Caco-2 (cell line): ENCODE results near the gene NLRP11. TPM values are rescaled to one million over a fixed set of nuclear protein-coding genes. Genes with fewer than 3 reads are reported as not detected.

Source experiments
- BruUV-seq: library from RNA; stranded (reverse); fragments of 400-500 nt; replicated peaks from 2 replicates; lab custom pipeline; 2021; lab: Mats Ljungman, UMichigan
- CTCF ChIA-PET: fragments of 300-600 bp; sonication (Branson Sonifier 250); formaldehyde crosslinking; loops from one replicate; lab custom pipeline; 2022; ENCODE audit warnings: antibody characterized with exemption; lab: Charles Lee
- POLR2A ChIA-PET: fragments of 300-600 bp; sonication (Branson Sonifier 250); formaldehyde crosslinking; loops from one replicate; lab custom pipeline; 2022; ENCODE audit warnings: antibody characterized with exemption; lab: Charles Lee
- DNase-seq, 2 experiments: peaks; one replicate each; pipeline versions ENCODE4 v3.0.0 to v3.0.0-alpha.2; 2020 to 2022
- H3K27me3 ChIP-seq: replicated peaks from 2 replicates; pipeline ENCODE4 v1.6.0; 2011; ENCODE audit warnings: low read length; ENCODE audit not compliant: control insufficient read depth, insufficient read depth
- H3K36me3 ChIP-seq: 2 replicates; pipeline ENCODE4 v1.5.1; 2011; ENCODE audit warnings: low read length; ENCODE audit not compliant: control insufficient read depth, insufficient read depth
- H3K4me1 ChIP-seq: fragments of 250-450 bp; sonication (Bioruptor Pico); 2 replicates; pipeline ENCODE4 v1.5.1; 2020; ENCODE audit warnings: mild to moderate bottlenecking
- H3K4me3 ChIP-seq: 2 replicates; pipeline ENCODE4 v1.5.1; 2011; ENCODE audit warnings: low read depth, mild to moderate bottlenecking, control low read depth, low read length
- H3K9me3 ChIP-seq: fragments of 250-450 bp; sonication (Bioruptor Pico); 2 replicates; pipeline ENCODE4 v1.5.1; 2020; ENCODE audit warnings: mild to moderate bottlenecking, moderate library complexity
- H3K27ac Mint-ChIP-seq: one replicate; pipeline ENCODE4 v1.8.0; 2022; ENCODE audit warnings: mixed read lengths; ENCODE audit not compliant: unreplicated experiment
- H3K27me3 Mint-ChIP-seq: one replicate; pipeline ENCODE4 v1.8.0; 2022; ENCODE audit warnings: mixed read lengths; ENCODE audit not compliant: insufficient read depth, unreplicated experiment
- H3K36me3 Mint-ChIP-seq: one replicate; pipeline ENCODE4 v1.8.0; 2022; ENCODE audit warnings: mild to moderate bottlenecking, mixed read lengths; ENCODE audit not compliant: insufficient read depth, unreplicated experiment
- H3K4me1 Mint-ChIP-seq: one replicate; pipeline ENCODE4 v1.8.0; 2022; ENCODE audit warnings: low read depth, mixed read lengths; ENCODE audit not compliant: unreplicated experiment
- H3K4me3 Mint-ChIP-seq: one replicate; pipeline ENCODE4 v1.8.0; 2022; ENCODE audit warnings: mild to moderate bottlenecking, moderate library complexity, mixed read lengths; ENCODE audit not compliant: unreplicated experiment
- H3K9me3 Mint-ChIP-seq: one replicate; pipeline ENCODE4 v1.8.0; 2022; ENCODE audit warnings: mixed read lengths; ENCODE audit not compliant: unreplicated experiment
- CTCF ChIP-seq, 2 experiments: fragments of 200-600 bp in 1 of 2; IDR thresholded peaks; 1 replicate in 1 of 2; 2 replicates in 1 of 2; pipeline versions ENCODE4 v1.5.1 to v1.8.0; 2011 to 2022; ENCODE audit warnings: antibody characterized with exemption in 1 of 2, control low read depth in 1 of 2, inconsistent platforms in 1 of 2, low read depth in 1 of 2, low read length in 1 of 2, mild to moderate bottlenecking in 1 of 2, moderate library complexity in 1 of 2; ENCODE audit not compliant: insufficient read depth in 1 of 2, severe bottlenecking in 1 of 2, unreplicated experiment in 1 of 2
- intact Hi-C: fragments of 100-400 bp; cut with micrococcal nuclease; formaldehyde crosslinking; loops from one replicate; pipeline ENCODE4 v1.10.0; 2022; ENCODE audit not compliant: unreplicated experiment
- total RNA-seq: library from RNA; stranded (reverse); gene quantifications from 2 replicates; pipeline ENCODE4 v1.2.3, GENCODE V29; 2022

The NLRP11 gene
- total RNA-seq, 1 experiment from 2014 or later = 0.43 TPM

GRCh38 chr19:55855160-55855559, 23.4 kb upstream of the NLRP11 start:
- ChIA-PET POLR2A (no interaction called here), CTCF (no interaction called here)
- no TSS peak for BruUV-seq
- Histone ChIP-seq H3K9me3 (no peaks in the 10 kb centered on the region), H3K4me3 (no peak overlapping the region), H3K4me1 (no peaks in the 10 kb centered on the region), H3K36me3 (no peaks in the 10 kb centered on the region), H3K27me3 (no peaks in the 10 kb centered on the region; the same call in 1 of the 2 replicates)
- Mint-ChIP-seq H3K27me3 (peaks cover 9% of the 10 kb centered on the region), H3K36me3 (no peaks in the 10 kb centered on the region), H3K9me3 (peaks cover 18% of the 10 kb centered on the region), H3K4me1 (no peaks in the 10 kb centered on the region), H3K4me3 (no peak overlapping the region), H3K27ac (no peak overlapping the region)
- no peak for DNase-seq
- intact Hi-C loops = no loop called here
- TF ChIP-seq CTCF (IDR thresholded peaks at IDR 0.05; ENCODE audit: insufficient read depth in 1 of 2, low read depth in 1 of 2, low read length in 1 of 2, severe bottlenecking in 1 of 2, unreplicated experiment in 1 of 2) = no peak

GRCh38 chr19:55838906-55839305, 7.1 kb upstream of the NLRP11 start:
- intact Hi-C loops = no loop called here
- Mint-ChIP-seq H3K4me1 (no peaks in the 10 kb centered on the region), H3K27ac (no peak overlapping the region), H3K36me3 (no peaks in the 10 kb centered on the region), H3K4me3 (no peak overlapping the region), H3K9me3 (peaks cover 7% of the 10 kb centered on the region), H3K27me3 (peaks cover 12% of the 10 kb centered on the region)
- H3K4me1 ChIP-seq = no peaks in the 10 kb centered on the region
- no peak for DNase-seq
- no peaks in the 10 kb centered on the region for H3K36me3 ChIP-seq
- no peak for TF ChIP-seq CTCF (IDR thresholded peaks at IDR 0.05; ENCODE audit: insufficient read depth in 1 of 2, low read depth in 1 of 2, low read length in 1 of 2, severe bottlenecking in 1 of 2, unreplicated experiment in 1 of 2)
- H3K27me3 ChIP-seq = no peaks in the 10 kb centered on the region
- H3K9me3 ChIP-seq = no peaks in the 10 kb centered on the region
- no TSS peak for BruUV-seq
- H3K4me3 ChIP-seq = no peak overlapping the region
- ChIA-PET CTCF (no interaction called here), POLR2A (no interaction called here)

- no TSS peak for BruUV-seq
- Mint-ChIP-seq H3K9me3 (peaks cover 7% of the 10 kb centered on the region), H3K4me3 (no peak overlapping the region), H3K36me3 (no peaks in the 10 kb centered on the region), H3K4me1 (no peaks in the 10 kb centered on the region), H3K27me3 (peaks cover 9% of the 10 kb centered on the region), H3K27ac (no peak overlapping the region)
- DNase-seq = no peak
- Histone ChIP-seq H3K4me1 (no peaks in the 10 kb centered on the region), H3K4me3 (no peak overlapping the region), H3K36me3 (no peaks in the 10 kb centered on the region), H3K27me3 (no peaks in the 10 kb centered on the region), H3K9me3 (no peaks in the 10 kb centered on the region)
- intact Hi-C loops = no loop called here
- no peak for TF ChIP-seq CTCF (IDR thresholded peaks at IDR 0.05; ENCODE audit: insufficient read depth in 1 of 2, low read depth in 1 of 2, low read length in 1 of 2, severe bottlenecking in 1 of 2, unreplicated experiment in 1 of 2)
- ChIA-PET POLR2A (no interaction called here), CTCF (no interaction called here)
Measured at GRCh38 chr19:55838251-55838650, 6.5 kb upstream of the NLRP11 start.
